GM12878 (cell line): Measurements from ENCODE around the gene TRAF2. TPM values are rescaled to one million over a fixed set of nuclear protein-coding genes. Genes with fewer than 3 reads are reported as not detected.
"Not testable (repeated sequence)": the region's sequence is repeated elsewhere in the genome, so short reads cannot be mapped to it uniquely, and the experiment has no call there.

ENCODE experiments used
- ATAC-seq: fragments of 200-7000 bp; cut with Tn5 transposase; 3 replicates; pipeline ENCODE4 v1.9.1; 2020; ENCODE audit warnings: mild to moderate bottlenecking, moderate library complexity
- BruUV-seq: library from RNA; stranded (reverse); fragments of 400-500 nt; replicated peaks from 2 replicates; lab custom pipeline; 2021; lab: Mats Ljungman, UMichigan
- CTCF ChIA-PET: fragments of 300-600 bp; sonication (Branson Sonifier 250); formaldehyde crosslinking; extraction: SDS; loops from one replicate; lab custom pipeline; 2021; ENCODE audit warnings: inconsistent platforms; lab: Yijun Ruan, JAX
- POLR2A ChIA-PET: fragments of 350-600 bp; formaldehyde crosslinking; extraction: SDS; loops from one replicate; lab custom pipeline; 2021; ENCODE audit warnings: inconsistent platforms; lab: Charles Lee
- RAD21 ChIA-PET: fragments of 300-600 bp; sonication (Branson Sonifier 250); formaldehyde crosslinking; loops from one replicate; lab custom pipeline; 2023; ENCODE audit warnings: antibody characterized with exemption; ENCODE audit not compliant: unreplicated experiment; lab: Charles Lee
- SMC1A ChIA-PET: fragments of 300-600 bp; sonication (Branson Sonifier 250); formaldehyde crosslinking; loops from one replicate; lab custom pipeline; 2023; ENCODE audit not compliant: unreplicated experiment, uncharacterized antibody; lab: Charles Lee
- DNase-seq: peaks from one replicate; pipeline ENCODE4 v3.0.0-alpha.2; 2011; ENCODE audit warnings: low read depth, low spot score
- FAIRE-seq: peaks from 3 replicates; lab custom pipeline; 2011; peaks lifted over from hg19 to GRCh38; lab: Jason Lieb, UNC
- H2AFZ ChIP-seq: 2 replicates; pipeline ENCODE4 v1.6.0; 2011; ENCODE audit warnings: low read depth, low read length, control low read depth; ENCODE audit not compliant: control insufficient read depth
- H3K27ac ChIP-seq: 2 replicates; pipeline ENCODE4 v1.5.1; 2011; ENCODE audit warnings: control low read depth; ENCODE audit not compliant: control insufficient read depth, insufficient read depth
- H3K27me3 ChIP-seq, 2 experiments: replicated peaks in 1 of 2; 2 replicates each; pipeline versions ENCODE4 v1.6.0 to v1.6.1; 2011; ENCODE audit warnings: low read length in 1 of 2; ENCODE audit not compliant: control insufficient read depth in 2 of 2, insufficient read depth in 2 of 2
- H3K36me3 ChIP-seq, 2 experiments: 2 replicates each; pipeline ENCODE4 v1.5.1; 2011; ENCODE audit warnings: low read length in 1 of 2; ENCODE audit not compliant: control insufficient read depth in 2 of 2, insufficient read depth in 2 of 2
- H3K4me1 ChIP-seq: 2 replicates; pipeline ENCODE4 v1.6.1; 2011; ENCODE audit warnings: mild to moderate bottlenecking, low read length, moderate library complexity, mixed read lengths; ENCODE audit not compliant: control insufficient read depth, insufficient read depth
- H3K4me2 ChIP-seq: 2 replicates; pipeline ENCODE4 v1.6.0; 2011; ENCODE audit warnings: control low read depth; ENCODE audit not compliant: control insufficient read depth, insufficient read depth
- H3K4me3 ChIP-seq: fragments of 200-600 bp; sonication (generic); 2 replicates; pipeline ENCODE4 v1.5.1; 2016
- H3K79me2 ChIP-seq: 2 replicates; pipeline ENCODE4 v1.6.0; 2011; ENCODE audit warnings: low read length; ENCODE audit not compliant: control insufficient read depth, insufficient read depth
- H3K9ac ChIP-seq: 2 replicates; pipeline ENCODE4 v1.8.0; 2011; ENCODE audit warnings: low read length, control low read depth, mixed read lengths; ENCODE audit not compliant: control insufficient read depth, insufficient read depth
- H3K9me3 ChIP-seq: replicated peaks from 3 replicates; pipeline ENCODE4 v1.5.1; 2011; ENCODE audit warnings: mild to moderate bottlenecking, low read length; ENCODE audit not compliant: control insufficient read depth, insufficient read depth
- H4K20me1 ChIP-seq: 2 replicates; pipeline ENCODE4 v1.6.0; 2011; ENCODE audit not compliant: control insufficient read depth, insufficient read depth
- GATAD2B ChIP-seq: fragments of 450-650 bp; conservative IDR thresholded peaks from 2 replicates; pipeline ENCODE4 v1.6.1; 2017; ENCODE audit warnings: low read depth, mild to moderate bottlenecking, moderate library complexity
- MEF2B ChIP-seq: fragments of 450-650 bp; IDR thresholded peaks from 2 replicates; pipeline ENCODE4 v1.6.1; 2018; ENCODE audit warnings: mild to moderate bottlenecking, moderate library complexity; ENCODE audit not compliant: partially characterized antibody, poor library complexity, severe bottlenecking
- POLR2A ChIP-seq: IDR thresholded peaks from 2 replicates; pipeline ENCODE4 v1.6.1; 2011; ENCODE audit warnings: low read depth, mild to moderate bottlenecking, low read length
- SUZ12 ChIP-seq: fragments of 200-600 bp; sonication (generic); IDR thresholded peaks from one replicate; pipeline ENCODE4 v1.6.1; 2018; ENCODE audit warnings: antibody characterized with exemption, mild to moderate bottlenecking; ENCODE audit not compliant: unreplicated experiment
- WGBS: methylation state at CpG from one replicate; pipeline ENCODE4 v1.1.6; 2016; ENCODE audit warnings: low lambda C conversion rate; ENCODE audit not compliant: insufficient replicate concordance, insufficient coverage; ENCODE audit errors: missing lambda C conversion rate; 5-methylcytosine and 5-hydroxymethylcytosine counted together
- in situ Hi-C: fragments of 300-500 bp; cut with MboI; formaldehyde crosslinking; loops from 9 replicates; pipeline ENCODE4 v1.14.3; 2018; ENCODE audit warnings: mixed read lengths
- intact Hi-C: fragments of 100-400 bp; cut with micrococcal nuclease; formaldehyde crosslinking; loops from one replicate; pipeline ENCODE4 v1.14.2; 2022; ENCODE audit not compliant: unreplicated experiment
- polyA plus RNA-seq, 11 experiments: library from polyadenylated mRNA; depleted of rRNA in 4 of 11; unstranded in 6 of 11; stranded (reverse) in 5 of 11; fragments of >200 nt; fragmentation: Nextera tagmentation in 4 of 11; fragmentation: Illumina TruSeq in 1 of 11; extraction: Ambion mirVana in 4 of 11; extraction: Trizol in 1 of 11; gene quantifications; 1 replicate in 1 of 11; 2 replicates in 10 of 11; pipeline versions ENCODE4 v1.2.1 to v1.2.3, GENCODE V29; 2011 to 2016; ENCODE audit warnings: inconsistent platforms in 2 of 11, missing spikeins in 2 of 11, low read depth in 1 of 11
- total RNA-seq, 4 experiments: library from RNA; depleted of rRNA in 3 of 4; stranded (reverse); fragments of >200 nt in 3 of 4; fragmentation: Illumina TruSeq in 1 of 4; extraction: Trizol in 1 of 4; gene quantifications; 2 replicates each; pipeline versions ENCODE4 v1.2.1 to v1.2.3, GENCODE V29; 2013 to 2021
- TF ChIP-seq, protein P1 (sequence below): fragments of 450-650 bp; conservative IDR thresholded peaks from 2 replicates; pipeline ENCODE4 v1.6.1; 2017; ENCODE audit warnings: mild to moderate bottlenecking, moderate library complexity
- TF ChIP-seq, protein P2 (sequence below), 3 experiments: IDR thresholded peaks in 2 of 3; conservative IDR thresholded peaks in 1 of 3; 2 replicates each; pipeline ENCODE4 v1.5.1; 2011; ENCODE audit warnings: low read depth in 3 of 3, low read length in 3 of 3, mild to moderate bottlenecking in 3 of 3, control low read depth in 2 of 3, moderate library complexity in 2 of 3, inconsistent platforms in 1 of 3, mixed read lengths in 1 of 3; ENCODE audit not compliant: control insufficient read depth in 2 of 3, insufficient read depth in 1 of 3; ENCODE audit errors: extremely low read depth in 1 of 3

Gene TRAF2
- total and polyA plus RNA-seq, 10 of the 15 experiments (the other 5 are each of a cell fraction or from before 2014, with no cell fraction given), result 0.34 to 39.5 (median 18.7) TPM

DNA sequence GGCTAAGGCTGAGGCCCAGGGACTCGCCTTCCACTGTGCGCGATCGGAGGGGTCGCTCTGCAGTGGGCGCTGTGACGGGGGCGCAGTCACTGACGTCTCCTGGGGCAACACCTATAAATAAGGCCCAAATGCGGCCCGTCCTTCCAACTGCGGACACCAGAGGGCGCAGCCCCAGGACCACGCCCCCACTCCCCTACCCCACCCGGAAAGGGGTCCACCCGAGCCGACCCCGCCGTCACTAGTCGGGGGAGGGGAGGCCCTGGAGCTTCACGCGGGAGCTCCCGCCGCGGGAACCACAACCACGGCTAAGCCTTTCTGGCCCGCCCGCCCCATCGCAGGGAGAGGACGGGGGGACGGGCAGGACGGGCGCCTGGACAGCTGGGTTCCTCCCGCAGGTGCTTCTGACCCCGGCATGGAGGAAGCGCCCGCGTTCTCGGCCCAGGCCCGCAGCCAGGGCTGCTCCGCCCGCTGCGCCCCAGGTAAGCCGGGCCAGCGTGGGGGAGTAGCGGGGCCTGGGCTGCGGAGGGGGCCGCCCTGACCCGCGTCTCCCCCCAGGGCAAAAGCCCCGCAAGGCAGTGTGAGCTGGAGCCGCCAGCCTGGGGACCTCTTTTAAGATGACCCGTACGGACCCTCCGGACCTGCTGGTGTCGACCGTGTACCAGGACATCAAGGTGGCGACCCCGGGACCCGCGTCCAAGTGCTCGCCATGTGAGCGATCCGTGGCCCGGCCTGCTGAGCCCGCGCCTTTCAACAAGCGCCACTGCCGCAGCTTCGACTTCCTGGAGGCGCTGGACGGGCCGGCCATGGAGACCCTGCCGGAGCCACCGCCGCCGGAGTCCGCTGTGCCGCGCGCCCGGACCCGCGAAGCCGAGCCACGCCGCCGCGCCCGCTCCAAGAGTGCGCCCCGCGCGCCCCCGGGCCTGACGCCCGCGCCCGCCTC, 42.2 kb upstream of the TRAF2 start:
- POLR2A ChIA-PET, H3K36me3 ChIP-seq, intact Hi-C loops, H4K20me1 ChIP-seq, H3K27ac ChIP-seq, DNase-seq, H3K4me3 ChIP-seq, H3K9me3 ChIP-seq, FAIRE-seq, BruUV-seq, H3K9ac ChIP-seq, H3K27me3 ChIP-seq, in situ Hi-C loops, H2AFZ ChIP-seq, H3K79me2 ChIP-seq, H3K4me1 ChIP-seq: not testable (repeated sequence)
- WGBS, result 20% methylated on average over 64 of the region's 99 CpGs
- ChIA-PET CTCF (interaction anchor here (0.8 to 4.5 kb wide), 8 partner anchors 16 to 191 kb away, joined by 3 to 46 read pairs (median 10); partner anchors contain the start of genes CLIC3, FBXW5 and TRAF2), SMC1A (interaction anchor here (2.2 to 2.4 kb wide), 2 partner anchors 34 to 58 kb away, joined by 5 to 6 read pairs; no protein-coding TSS in a partner anchor), RAD21 (interaction anchor here (1.3 to 4.1 kb wide), 3 partner anchors 55 to 191 kb away, joined by 5 to 16 read pairs (median 14); no protein-coding TSS in a partner anchor)
- TF ChIP-seq GATAD2B (0 out of 2 replicates have a peak, but pooled peaks have one; percentile 22), SUZ12 (peak; percentile 55), MEF2B (peak; percentile 32), POLR2A (peak; percentile 36; the same call in 1 of the 2 replicates)
- TF ChIP-seq, protein P1, sequence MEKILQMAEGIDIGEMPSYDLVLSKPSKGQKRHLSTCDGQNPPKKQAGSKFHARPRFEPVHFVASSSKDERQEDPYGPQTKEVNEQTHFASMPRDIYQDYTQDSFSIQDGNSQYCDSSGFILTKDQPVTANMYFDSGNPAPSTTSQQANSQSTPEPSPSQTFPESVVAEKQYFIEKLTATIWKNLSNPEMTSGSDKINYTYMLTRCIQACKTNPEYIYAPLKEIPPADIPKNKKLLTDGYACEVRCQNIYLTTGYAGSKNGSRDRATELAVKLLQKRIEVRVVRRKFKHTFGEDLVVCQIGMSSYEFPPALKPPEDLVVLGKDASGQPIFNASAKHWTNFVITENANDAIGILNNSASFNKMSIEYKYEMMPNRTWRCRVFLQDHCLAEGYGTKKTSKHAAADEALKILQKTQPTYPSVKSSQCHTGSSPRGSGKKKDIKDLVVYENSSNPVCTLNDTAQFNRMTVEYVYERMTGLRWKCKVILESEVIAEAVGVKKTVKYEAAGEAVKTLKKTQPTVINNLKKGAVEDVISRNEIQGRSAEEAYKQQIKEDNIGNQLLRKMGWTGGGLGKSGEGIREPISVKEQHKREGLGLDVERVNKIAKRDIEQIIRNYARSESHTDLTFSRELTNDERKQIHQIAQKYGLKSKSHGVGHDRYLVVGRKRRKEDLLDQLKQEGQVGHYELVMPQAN, result 0 out of 2 replicates have a peak, but pooled peaks have one; percentile 33
- TF ChIP-seq, protein P2, sequence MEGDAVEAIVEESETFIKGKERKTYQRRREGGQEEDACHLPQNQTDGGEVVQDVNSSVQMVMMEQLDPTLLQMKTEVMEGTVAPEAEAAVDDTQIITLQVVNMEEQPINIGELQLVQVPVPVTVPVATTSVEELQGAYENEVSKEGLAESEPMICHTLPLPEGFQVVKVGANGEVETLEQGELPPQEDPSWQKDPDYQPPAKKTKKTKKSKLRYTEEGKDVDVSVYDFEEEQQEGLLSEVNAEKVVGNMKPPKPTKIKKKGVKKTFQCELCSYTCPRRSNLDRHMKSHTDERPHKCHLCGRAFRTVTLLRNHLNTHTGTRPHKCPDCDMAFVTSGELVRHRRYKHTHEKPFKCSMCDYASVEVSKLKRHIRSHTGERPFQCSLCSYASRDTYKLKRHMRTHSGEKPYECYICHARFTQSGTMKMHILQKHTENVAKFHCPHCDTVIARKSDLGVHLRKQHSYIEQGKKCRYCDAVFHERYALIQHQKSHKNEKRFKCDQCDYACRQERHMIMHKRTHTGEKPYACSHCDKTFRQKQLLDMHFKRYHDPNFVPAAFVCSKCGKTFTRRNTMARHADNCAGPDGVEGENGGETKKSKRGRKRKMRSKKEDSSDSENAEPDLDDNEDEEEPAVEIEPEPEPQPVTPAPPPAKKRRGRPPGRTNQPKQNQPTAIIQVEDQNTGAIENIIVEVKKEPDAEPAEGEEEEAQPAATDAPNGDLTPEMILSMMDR (IDR thresholded peaks at IDR 0.05 in 2 of 3, conservative IDR thresholded peaks at IDR 0.05 in 1 of 3; ENCODE audit: control insufficient read depth in 2 of 3, extremely low read depth in 1 of 3, insufficient read depth in 1 of 3, low read depth in 3 of 3, low read length in 3 of 3), result peak; percentile 14 to 48 (median 33); a peak in 5 of 6 replicates
- peak; percentile 22 for ATAC-seq
- peak overlapping the region; percentile 64 for H3K4me2 ChIP-seq
